Psoas muscle (tissue), 8 donors: ENCODE data around the gene ATF7. TPM values are rescaled to one million over a fixed set of nuclear protein-coding genes. Genes with fewer than 3 reads are reported as not detected.
A peak's percentile ranks its signal among the peaks of the same experiment; 100 is the strongest.

Experiments
- ATAC-seq, 4 donors: fragments of 200-7000 bp; cut with Tn5 transposase; one replicate each; pipeline ENCODE4 v1.9.1; 2020; ENCODE audit warnings: moderate library complexity in 3 of 4, mild to moderate bottlenecking in 2 of 4
- DNase-seq, 2 donors: peaks; one replicate each; pipeline ENCODE4 v3.0.0-alpha.2; 2020
- H3K27ac ChIP-seq: fragments of 200-600 bp; one replicate; pipeline ENCODE4 v1.8.0; 2022
- H3K27me3 ChIP-seq, 3 donors: fragments of 200-600 bp in 1 of 3; one replicate each; pipeline versions ENCODE4 v1.6.1 to v1.8.0; 2013 to 2022; ENCODE audit warnings: low read length in 2 of 3, mild to moderate bottlenecking in 2 of 3, moderate library complexity in 1 of 3; ENCODE audit not compliant: insufficient read depth in 3 of 3
- H3K36me3 ChIP-seq, 2 donors: fragments of 200-600 bp in 1 of 2; one replicate each; pipeline versions ENCODE4 v1.6.1 to v1.8.0; 2013 to 2022; ENCODE audit warnings: low read depth in 1 of 2, mild to moderate bottlenecking in 1 of 2, moderate library complexity in 1 of 2; ENCODE audit not compliant: insufficient read depth in 1 of 2
- H3K4me1 ChIP-seq: fragments of 200-600 bp; one replicate; pipeline ENCODE4 v1.8.0; 2022
- H3K4me3 ChIP-seq: fragments of 200-600 bp; one replicate; pipeline ENCODE4 v1.8.0; 2022; ENCODE audit warnings: mild to moderate bottlenecking
- H3K9me3 ChIP-seq: fragments of 200-600 bp; one replicate; pipeline ENCODE4 v1.8.0; 2022
- CTCF ChIP-seq: fragments of 200-600 bp; IDR thresholded peaks from one replicate; pipeline ENCODE4 v1.8.0; 2022; ENCODE audit warnings: antibody characterized with exemption
- WGBS, 3 donors: extraction: QIAGEN DNeasy Blood & Tissue Kit; methylation state at CpG; one replicate each; pipeline versions ENCODE4 v1.1.6 to v1.1.7; 2013; 5-methylcytosine and 5-hydroxymethylcytosine counted together
- intact Hi-C, 2 donors: fragments of 100-400 bp; cut with DNase I; formaldehyde crosslinking; loops; one replicate each; pipeline versions ENCODE4 v1.11.0 to v1.14.2; 2022
- polyA plus RNA-seq, 3 donors: library from polyadenylated mRNA; stranded (reverse); fragments of 200-250 nt; gene quantifications; one replicate each; pipeline ENCODE4 v1.2.3, GENCODE V29; 2013
- total RNA-seq, 4 donors: library from RNA; stranded (reverse); fragmentation: NEBNext Ultra II Directional in 2 of 4; extraction: Animal tissue kit (Norgen Biotek cat#: 25700) in 2 of 4; gene quantifications; one replicate each; pipeline versions ENCODE4 v1.2.1 to v1.2.4, GENCODE V29; 2021 to 2023
- donor health status: healthy with polysubstance abuse.
- donor health status: DM: no; HTN: no; CAD: no; lungs with moderate emphysema.
- donor health status: Bipolar disorder and iron deficiency.
- donor health status: healthy.
- donor health status: DM: yes; HTN: yes; CAD: no.
- donor health status: DM: no; HTN: no; CAD: no.
- donor health status: DM: no; HTN: no; CAD: no.
- donor health status: DM: yes; HTN: yes; CAD: no.

The ATF7 gene
- total and polyA plus RNA-seq, 7 donors, result 15.7 to 32.3 (median 25.4) TPM

- WGBS, 3 donors, result 69 to 76% (median 70%) methylated on average over 12 of the region's 12 CpGs
- no peak for ATAC-seq
- TF ChIP-seq CTCF, result no peak
- Histone ChIP-seq H3K4me3 (no peak overlapping the region), H3K4me1 (peaks cover 20% of the 10 kb centered on the region), H3K36me3 (peaks cover 10 to 97% of the 10 kb centered on the region in 2 donors), H3K27me3 (no peaks in the 10 kb centered on the region), H3K9me3 (no peaks in the 10 kb centered on the region), H3K27ac (no peak overlapping the region)
- intact Hi-C loops, result no loop called here
- no peak for DNase-seq
These were observed 145.4 kb downstream of the ATF7 start for GRCh38 chr12:53480491-53481442.

GRCh38 chr12:53479331-53479730 lies 146.9 kb downstream of the ATF7 start:
- Histone ChIP-seq H3K9me3 (no peaks in the 10 kb centered on the region), H3K4me1 (peaks cover 33% of the 10 kb centered on the region), H3K27me3 (no peaks in the 10 kb centered on the region), H3K4me3 (no peak overlapping the region), H3K27ac (peak overlapping the region; percentile 62), H3K36me3 (peaks cover 16 to 98% of the 10 kb centered on the region in 2 donors)
- WGBS, 3 donors, result 62 to 78% (median 64%) methylated on average over 5 of the region's 5 CpGs
- no peak for TF ChIP-seq CTCF
- DNase-seq (no peak), ATAC-seq (no peak)
- intact Hi-C loops, result no loop called here

- DNase-seq, result no peak
- Histone ChIP-seq H3K36me3 (peaks cover 19 to 100% of the 10 kb centered on the region in 2 donors), H3K9me3 (no peaks in the 10 kb centered on the region), H3K4me3 (no peak overlapping the region), H3K27me3 (no peaks in the 10 kb centered on the region), H3K4me1 (peaks cover 38% of the 10 kb centered on the region), H3K27ac (peak overlapping the region; percentile 62)
- ATAC-seq, result no peak
- 12 to 56% (median 34%) methylated on average over 1 of the region's 1 CpG for WGBS, 3 donors
- intact Hi-C loops, result no loop called here
- TF ChIP-seq CTCF, result no peak
These were observed 147.3 kb downstream of the ATF7 start for GRCh38 chr12:53478865-53479264.

- peaks cover 54% of the 10 kb centered on the region for H3K4me1 ChIP-seq
- 53 to 59% (median 58%) methylated on average over 2 of the region's 2 CpGs for WGBS, 3 donors
- peak; percentile 22 for TF ChIP-seq CTCF
- no peak overlapping the region for H3K4me3 ChIP-seq
- no peak overlapping the region for H3K27ac ChIP-seq
- no peak for DNase-seq
- peaks cover 28 to 100% of the 10 kb centered on the region in 2 donors for H3K36me3 ChIP-seq
- intact Hi-C loops, result no loop called here
- H3K9me3 ChIP-seq, result no peaks in the 10 kb centered on the region
- ATAC-seq, result peak in 3 of 4 donors; percentile 22 to 58 (median 38)
- H3K27me3 ChIP-seq, result no peaks in the 10 kb centered on the region
These were observed 149.4 kb downstream of the ATF7 start for GRCh38 chr12:53476769-53477209.
